A549 (cell line): ENCODE results near the gene EPN1. TPM values are rescaled to one million over a fixed set of nuclear protein-coding genes. Genes with fewer than 3 reads are reported as not detected.

ENCODE experiments used
- ATAC-seq, 2 experiments: fragments of 200-7000 bp in 1 of 2; fragments of >200 bp in 1 of 2; cut with Nextera tagmentation in 1 of 2; cut with Tn5 transposase in 1 of 2; 3 replicates each; pipeline versions ENCODE4 v1.8.0 to v1.9.1; 2018 to 2020; ENCODE audit warnings: mild to moderate bottlenecking in 1 of 2, moderate library complexity in 1 of 2
- CTCF ChIA-PET: fragments of 300-600 bp; sonication (Branson Sonifier 250); formaldehyde crosslinking; extraction: SDS; loops from one replicate; lab custom pipeline; 2021; ENCODE audit warnings: antibody characterized with exemption, inconsistent platforms; lab: Yijun Ruan, JAX
- POLR2A ChIA-PET: fragments of 350-600 bp; formaldehyde crosslinking; extraction: SDS; loops from one replicate; lab custom pipeline; 2021; ENCODE audit warnings: antibody characterized with exemption, inconsistent platforms; lab: Yijun Ruan, JAX
- DNase-seq, 2 experiments: peaks; one replicate each; pipeline versions ENCODE4 v3.0.0 to v3.0.0-alpha.2; 2011 to 2016; ENCODE audit warnings: low read depth in 1 of 2, low spot score in 1 of 2
- FAIRE-seq: peaks from 2 replicates; lab custom pipeline; 2011; peaks lifted over from hg19 to GRCh38; lab: Jason Lieb, UNC
- H3K27ac ChIP-seq, 2 experiments: fragments of >200 bp; sonication (Bioruptor Twin); formaldehyde crosslinking; 3 replicates each; pipeline ENCODE4 v1.5.1; 2016 to 2017
- H3K4me1 ChIP-seq: fragments of >200 bp; sonication (Bioruptor Twin); formaldehyde crosslinking; 3 replicates; pipeline ENCODE4 v1.6.1; 2016
- H3K4me2 ChIP-seq: fragments of >200 bp; sonication (Bioruptor Twin); formaldehyde crosslinking; 3 replicates; pipeline ENCODE4 v1.6.1; 2016
- H3K4me3 ChIP-seq: fragments of >200 bp; sonication (Bioruptor Twin); formaldehyde crosslinking; 3 replicates; pipeline ENCODE4 v1.5.1; 2016
- H3K9me3 ChIP-seq: fragments of >200 bp; sonication (Bioruptor Twin); formaldehyde crosslinking; 3 replicates; pipeline ENCODE4 v1.6.1; 2016
- BCL3 ChIP-seq: fragments of >200 bp; sonication (Bioruptor Twin); formaldehyde crosslinking; IDR thresholded peaks from 3 replicates; pipeline ENCODE4 v1.6.1; 2016
- CBX8 ChIP-seq: fragments of 200-600 bp; sonication (generic); IDR thresholded peaks from 2 replicates; pipeline ENCODE4 v1.6.1; 2016
- CHD4 ChIP-seq: fragments of 200-600 bp; sonication (generic); IDR thresholded peaks from 2 replicates; pipeline ENCODE4 v1.6.1; 2016; ENCODE audit warnings: antibody characterized with exemption, mild to moderate bottlenecking, borderline replicate concordance
- EHF ChIP-seq: fragments of 250-450 bp; sonication (Bioruptor Pico); IDR thresholded peaks from 2 replicates; pipeline ENCODE4 v1.5.0; 2020; ENCODE audit warnings: mild to moderate bottlenecking
- FOSL2 ChIP-seq, 2 experiments: fragments of 450-650 bp in 1 of 2; fragments of >200 bp in 1 of 2; sonication (Bioruptor Twin) in 1 of 2; formaldehyde crosslinking; IDR thresholded peaks; 2 replicates each; pipeline versions ENCODE4 v1.5.0 to v1.6.1; 2016 to 2020; ENCODE audit warnings: mild to moderate bottlenecking in 1 of 2, moderate library complexity in 1 of 2
- FOXS1 ChIP-seq: fragments of 250-450 bp; sonication (Bioruptor Pico); IDR thresholded peaks from 2 replicates; pipeline ENCODE4 v1.5.0; 2020; ENCODE audit warnings: mild to moderate bottlenecking, moderate library complexity
- HOXA7 ChIP-seq: fragments of 250-450 bp; sonication (Bioruptor Pico); IDR thresholded peaks from 2 replicates; pipeline ENCODE4 v1.5.0; 2020; ENCODE audit warnings: mild to moderate bottlenecking, moderate library complexity
- HOXB5 ChIP-seq: fragments of 250-450 bp; sonication (Bioruptor Pico); IDR thresholded peaks from 2 replicates; pipeline ENCODE4 v1.5.0; 2020; ENCODE audit warnings: mild to moderate bottlenecking, moderate library complexity
- JUNB ChIP-seq: fragments of >200 bp; sonication (Bioruptor Twin); formaldehyde crosslinking; IDR thresholded peaks from 2 replicates; pipeline ENCODE4 v1.6.1; 2016
- KDM1A ChIP-seq: fragments of 200-600 bp; sonication (generic); IDR thresholded peaks from 2 replicates; pipeline ENCODE4 v1.6.1; 2016; ENCODE audit warnings: low read depth, mild to moderate bottlenecking
- MAFK ChIP-seq: fragments of 450-650 bp; IDR thresholded peaks from 2 replicates; pipeline ENCODE4 v1.6.1; 2014; ENCODE audit not compliant: partially characterized antibody
- MAX ChIP-seq: IDR thresholded peaks from 2 replicates; pipeline ENCODE4 v1.6.1; 2012
- MAZ ChIP-seq: fragments of 150-350 bp; IDR thresholded peaks from 2 replicates; pipeline ENCODE4 v1.6.1; 2014; ENCODE audit warnings: antibody characterized with exemption, low read depth, low read length, borderline replicate concordance
- MYC ChIP-seq: IDR thresholded peaks from 2 replicates; pipeline ENCODE4 v1.6.1; 2012; ENCODE audit warnings: mild to moderate bottlenecking, inconsistent platforms, low read length, improper control_type of control experiment, borderline replicate concordance
- NR3C1 ChIP-seq: fragments of >200 bp; sonication (Bioruptor Twin); formaldehyde crosslinking; IDR thresholded peaks from 3 replicates; pipeline ENCODE4 v1.6.1; 2017
- PBX3 ChIP-seq: IDR thresholded peaks from 2 replicates; pipeline ENCODE4 v1.6.1; 2012
- POLR2A ChIP-seq: IDR thresholded peaks from 2 replicates; pipeline ENCODE4 v1.6.1; 2012; ENCODE audit warnings: mild to moderate bottlenecking, low read length
- POLR2AphosphoS2 ChIP-seq: conservative IDR thresholded peaks from 2 replicates; pipeline ENCODE4 v1.6.1; 2012; ENCODE audit warnings: low read length, improper control_type of control experiment, inconsistent platforms
- RARB ChIP-seq: fragments of 250-450 bp; sonication (Bioruptor Pico); IDR thresholded peaks from 2 replicates; pipeline ENCODE4 v1.8.0; 2021; ENCODE audit warnings: mild to moderate bottlenecking, moderate library complexity
- TFCP2L1 ChIP-seq: fragments of 250-450 bp; sonication (Bioruptor Pico); IDR thresholded peaks from 2 replicates; pipeline ENCODE4 v1.5.0; 2021; ENCODE audit warnings: mild to moderate bottlenecking
- USF2 ChIP-seq: fragments of 450-650 bp; IDR thresholded peaks from 2 replicates; pipeline ENCODE4 v1.6.1; 2014; ENCODE audit warnings: antibody characterized with exemption
- ZC3H11A ChIP-seq: fragments of 450-650 bp; IDR thresholded peaks from 2 replicates; pipeline ENCODE4 v1.6.1; 2014; ENCODE audit warnings: antibody characterized with exemption, mild to moderate bottlenecking
- ZSCAN20 ChIP-seq: fragments of 250-450 bp; sonication (Bioruptor Pico); IDR thresholded peaks from 2 replicates; pipeline ENCODE4 v1.8.0; 2022; ENCODE audit warnings: mild to moderate bottlenecking, moderate library complexity
- WGBS: methylation state at CpG from one replicate; pipeline ENCODE4 v1.1.6; 2017; ENCODE audit errors: missing lambda C conversion rate; 5-methylcytosine and 5-hydroxymethylcytosine counted together
- polyA plus RNA-seq, 4 experiments: library from polyadenylated mRNA; depleted of rRNA in 3 of 4; stranded (reverse); fragments of >200 nt; fragmentation: RNase III in 1 of 4; extraction: RNeasy Plus Mini Kit Qiagen cat#74134 plus additional on column Dnase treatment in 1 of 4; gene quantifications; 2 replicates in 3 of 4; 3 replicates in 1 of 4; pipeline ENCODE4 v1.2.3, GENCODE V29; 2011 to 2017

The EPN1 gene
- polyA plus RNA-seq, 2 of the 4 experiments (the other 2 are of a cell fraction): 43.7 to 139 TPM

- TF ChIP-seq USF2 (no peak), FOSL2 (IDR thresholded peaks at IDR 0.05) (no peak), FOSL2 (CRISPR knock-in tag; IDR thresholded peaks at IDR 0.05) (no peak), CBX8 (no peak), TFCP2L1 (CRISPR knock-in tag) (no peak)
These were observed 63.3 kb downstream of the EPN1 start, which contains the start of gene NLRP9 (continued) for GRCh38 chr19:55738302-55738701.

- TF ChIP-seq CHD4 (no peak), NR3C1 (no peak), RARB (CRISPR knock-in tag) (no peak), ZSCAN20 (CRISPR knock-in tag) (no peak), JUNB (no peak)
- Histone ChIP-seq H3K27ac (no peak overlapping the region), H3K4me1 (no peaks in the 10 kb centered on the region), H3K4me2 (no peak overlapping the region), H3K4me3 (no peak overlapping the region), H3K9me3 (peaks cover 16% of the 10 kb centered on the region)
- ChIA-PET CTCF (no interaction called here), POLR2A (no interaction called here)
- ATAC-seq (no peak), DNase-seq (no peak), FAIRE-seq (no peak)
- 15% methylated on average over 6 of the region's 6 CpGs for WGBS
These were observed 75.7 kb downstream of the EPN1 start for GRCh38 chr19:55750715-55751114.

GRCh38 chr19:55753401-55753800, 78.4 kb downstream of the EPN1 start:
- TF ChIP-seq RARB (CRISPR knock-in tag) (no peak), TFCP2L1 (CRISPR knock-in tag) (no peak), KDM1A (no peak), MAX (no peak), FOXS1 (no peak), MAZ (no peak), BCL3 (no peak), HOXB5 (CRISPR knock-in tag) (no peak), MYC (no peak), PBX3 (no peak), HOXA7 (CRISPR knock-in tag) (no peak), POLR2A (no peak), ZC3H11A (no peak), MAFK (no peak), EHF (CRISPR knock-in tag) (no peak), POLR2AphosphoS2 (no peak)
- ChIA-PET CTCF (interaction anchor here (1.0 kb wide), 1 partner anchor 14 kb away, joined by 4 read pairs; no protein-coding TSS in a partner anchor), POLR2A (no interaction called here)
- ATAC-seq (no peak), DNase-seq (no peak), FAIRE-seq (no peak)
- Histone ChIP-seq H3K4me2 (no peak overlapping the region), H3K9me3 (peaks cover 13% of the 10 kb centered on the region), H3K27ac (no peak overlapping the region), H3K4me1 (no peaks in the 10 kb centered on the region), H3K4me3 (no peak overlapping the region)
- 2% methylated on average over 3 of the region's 3 CpGs for WGBS
